CD4-positive, alpha-beta T cell treated with Interleukin-15 for 4 hours (primary cell): ENCODE results near the gene CBL.

Source experiments
- DNase-seq: peaks from one replicate; pipeline ENCODE4 v3.0.0-alpha.2; 2020; ENCODE audit warnings: low spot score

CBL gene

GRCh38 chr11:119310682-119311052 lies 104.5 kb downstream of the CBL start:
- no peak for DNase-seq

GRCh38 chr11:119314726-119315125 lies 108.6 kb downstream of the CBL start:
- DNase-seq: no peak

- DNase-seq: peak; percentile 25
These were observed 109.2 kb downstream of the CBL start for GRCh38 chr11:119315131-119316015.

GRCh38 chr11:119316016-119316728 lies 110.0 kb downstream of the CBL start:
- no peak for DNase-seq

GRCh38 chr11:119316729-119317591 lies 110.8 kb downstream of the CBL start, which contains the start of gene MCAM:
Gene MCAM, minus strand, starts transcription at chr11:119317130. Its CDS starts 29 bp downstream, at chr11:119317101.
- DNase-seq: no peak

- DNase-seq: no peak
These were observed 111.6 kb downstream of the CBL start for GRCh38 chr11:119317592-119318239.

- peak; percentile 24 for DNase-seq
These were observed 112.3 kb downstream of the CBL start for GRCh38 chr11:119318240-119319135.

- DNase-seq: no peak
These were observed 113.1 kb downstream of the CBL start for GRCh38 chr11:119319136-119319699.

GRCh38 chr11:119319700-119320239 lies 113.6 kb downstream of the CBL start:
- no peak for DNase-seq

GRCh38 chr11:119320240-119320775 lies 114.2 kb downstream of the CBL start:
- no peak for DNase-seq

- DNase-seq: peak; percentile 37
These were observed 114.8 kb downstream of the CBL start for GRCh38 chr11:119320776-119321524.

- no peak for DNase-seq
These were observed 116.2 kb downstream of the CBL start for GRCh38 chr11:119322360-119322739.

GRCh38 chr11:119322921-119323531 lies 116.9 kb downstream of the CBL start:
- DNase-seq: no peak

GRCh38 chr11:119323532-119324033 lies 117.4 kb downstream of the CBL start:
- peak; percentile 79 for DNase-seq

- DNase-seq: no peak
These were observed 118.0 kb downstream of the CBL start for GRCh38 chr11:119324189-119324588.

GRCh38 chr11:119329320-119329719 lies 123.2 kb downstream of the CBL start:
- DNase-seq: no peak

GRCh38 chr11:119330237-119330636 lies 124.1 kb downstream of the CBL start:
- no peak for DNase-seq

- DNase-seq: no peak
These were observed 126.1 kb downstream of the CBL start for GRCh38 chr11:119332111-119332765.
